HL-60/S4 treated with phorbol 12-myristate 13-acetate at 8.2 ng/mL for 4 days and 3 days (cell line): ENCODE data around the gene CEACAM16.

Source experiments
- in situ Hi-C: fragments of 300-500 bp; cut with MboI; formaldehyde crosslinking; loops from 2 replicates; pipeline ENCODE4 v1.15.0; 2022; ENCODE audit warnings: low sequenced_read_pairs

CEACAM16 gene

DNA sequence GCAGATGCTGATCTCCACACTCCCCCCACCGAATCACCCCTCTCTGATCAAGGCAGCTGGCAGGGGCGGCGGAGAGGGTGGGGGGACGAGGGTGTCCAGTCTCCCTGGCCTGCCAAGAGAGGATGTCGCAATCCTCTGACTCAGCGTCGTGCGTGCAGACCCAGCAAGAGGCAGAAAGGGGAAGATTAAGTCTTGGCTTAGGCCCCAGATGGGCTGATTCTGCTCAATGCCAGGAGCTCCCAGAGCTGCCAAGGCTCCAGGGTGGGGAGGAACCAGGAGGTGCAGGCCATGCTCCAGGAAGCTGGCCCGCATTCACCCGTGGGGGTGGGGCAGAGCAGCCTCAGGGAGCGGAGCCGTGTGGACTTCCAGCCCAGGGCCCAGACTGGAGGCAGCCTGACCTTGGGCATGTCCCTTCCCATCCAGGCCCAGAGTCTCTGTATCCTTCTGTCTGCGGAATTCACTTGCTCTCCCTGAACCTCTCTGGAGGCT, 42.9 kb downstream of the CEACAM16 start:
- in situ Hi-C loops: no loop called here

DNA sequence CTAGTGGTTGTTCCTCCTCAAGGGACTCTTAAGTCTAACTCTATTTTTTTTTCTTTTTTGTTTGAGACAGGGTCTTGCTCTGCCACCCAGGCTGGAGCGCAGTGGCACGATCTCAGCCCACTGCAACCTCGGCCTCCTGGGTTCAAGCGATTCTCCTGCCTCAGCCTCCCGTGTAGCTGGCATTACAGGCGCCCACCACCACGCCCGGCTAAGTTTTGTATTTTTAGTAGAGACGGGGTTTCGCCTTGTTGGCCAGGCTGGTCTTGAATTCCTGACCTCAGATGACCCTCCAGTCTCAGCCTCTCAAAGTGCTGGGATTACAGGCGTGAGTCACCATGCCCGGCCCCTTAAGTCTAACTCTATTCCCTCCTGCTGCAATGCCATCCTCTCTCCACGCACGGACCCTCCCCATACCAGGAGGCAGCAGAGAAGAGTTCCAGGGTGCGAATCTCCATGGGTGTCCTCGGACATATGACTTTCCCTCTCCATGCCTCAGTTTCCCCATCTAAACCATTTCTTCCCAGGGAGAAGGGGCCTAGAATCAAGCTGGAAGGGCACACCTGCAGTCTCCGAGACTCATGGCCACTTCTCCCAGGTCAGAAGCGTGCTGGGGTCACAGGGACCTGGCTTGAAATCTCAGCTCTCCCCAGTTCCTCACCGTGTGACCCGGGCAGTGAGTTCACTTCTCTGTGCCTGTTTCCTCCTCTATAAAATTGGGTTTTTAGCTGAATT, 43.5 kb downstream of the CEACAM16 start:
- in situ Hi-C loops: no loop called here

DNA sequence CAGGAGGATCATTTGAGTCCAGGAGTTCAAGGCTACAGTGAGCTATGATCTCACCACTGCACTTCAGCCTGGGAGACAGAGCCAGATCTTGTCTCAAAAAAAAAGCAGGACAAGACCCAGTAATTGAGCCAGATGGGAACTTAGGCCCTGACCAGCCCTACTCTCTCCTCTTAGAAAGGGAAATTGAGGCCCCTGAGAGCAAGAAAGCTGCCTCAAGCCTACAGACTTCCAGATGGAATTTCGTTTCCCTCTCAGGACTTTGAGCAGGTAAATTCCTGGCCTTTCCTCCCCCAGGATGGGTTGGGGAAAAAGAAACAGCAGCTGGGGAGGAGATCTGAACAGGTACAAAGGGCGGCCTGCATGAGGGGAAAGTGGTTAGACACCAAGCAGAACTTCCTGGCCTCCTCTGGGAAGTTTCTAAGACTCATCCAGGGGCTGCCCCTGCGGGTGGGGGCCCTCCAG, 46.0 kb downstream of the CEACAM16 start:
- in situ Hi-C loops: no loop called here

DNA sequence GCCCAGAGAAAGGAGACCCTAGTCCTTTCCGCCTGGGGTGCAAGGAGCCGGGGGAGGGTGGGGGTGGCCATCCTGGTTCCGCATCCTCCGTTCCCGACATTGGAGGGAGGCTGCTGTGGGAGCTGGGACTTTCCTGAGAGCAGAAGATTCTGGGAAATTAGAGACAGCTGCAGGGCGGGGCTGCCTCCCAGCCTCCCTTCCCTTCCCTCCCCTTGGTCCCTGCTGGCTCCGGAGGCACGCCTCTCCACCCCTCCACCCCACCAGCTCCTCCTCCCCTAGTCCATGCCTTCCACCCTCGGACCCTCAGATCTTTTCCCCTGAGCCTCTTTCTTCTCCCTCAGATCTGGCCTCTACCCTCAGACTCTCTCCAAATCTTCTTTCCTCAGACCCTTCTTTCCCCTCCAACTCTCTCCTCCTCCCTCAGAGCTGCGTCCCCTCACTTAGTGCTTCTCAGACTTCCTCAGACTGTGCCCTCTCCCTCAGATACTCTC, 46.4 kb downstream of the CEACAM16 start:
- in situ Hi-C loops: no loop called here

DNA sequence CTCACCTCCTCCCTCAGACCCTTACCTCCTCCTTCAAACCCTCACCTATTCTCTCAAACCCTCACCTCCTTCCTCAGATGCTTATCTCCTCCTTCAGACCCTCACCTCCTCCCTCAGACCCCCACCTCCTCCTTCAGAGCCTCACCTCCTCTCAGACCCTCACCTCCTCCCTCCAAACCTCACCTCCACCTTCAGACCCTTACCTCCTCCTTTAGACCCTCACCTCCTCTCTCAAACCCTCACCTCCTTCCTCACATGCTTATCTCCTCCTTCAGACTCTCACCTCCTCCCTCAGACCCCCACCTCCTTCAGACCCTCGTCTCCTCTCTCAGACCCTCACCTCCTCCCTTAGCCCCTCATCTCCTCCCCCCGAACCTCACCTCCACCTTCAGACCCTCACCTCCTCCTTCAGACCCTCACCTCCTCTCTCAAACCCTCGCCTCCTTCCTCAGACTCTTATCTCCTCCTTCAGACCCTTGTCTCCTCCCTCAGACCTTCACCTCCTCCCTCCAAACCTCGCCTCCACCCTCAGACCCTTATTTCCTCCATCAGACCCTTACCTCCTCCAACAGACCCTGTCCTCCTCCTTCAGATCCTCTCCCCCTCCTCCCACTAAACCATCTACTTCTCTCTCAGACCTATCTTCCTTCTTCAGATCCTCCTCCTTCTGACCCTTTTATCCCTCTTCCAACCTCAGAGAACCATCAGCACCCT, 47.1 kb downstream of the CEACAM16 start:
- in situ Hi-C loops: no loop called here

DNA sequence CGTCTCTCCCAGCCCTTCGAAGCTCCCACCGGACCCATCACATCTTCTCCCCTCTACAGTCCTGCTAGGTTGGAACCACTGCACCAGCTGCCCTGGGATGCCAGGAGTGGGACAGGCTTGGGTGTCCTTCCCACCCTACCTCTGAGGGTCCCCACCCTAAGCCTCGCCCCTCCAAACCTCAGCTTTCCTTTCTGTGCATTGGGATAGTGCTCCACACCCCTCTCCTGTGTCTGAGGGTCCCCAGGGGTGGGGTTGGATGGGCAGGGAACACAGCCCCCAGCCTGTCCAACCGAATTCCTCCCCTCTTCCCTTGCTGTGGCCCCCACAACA, 47.6 kb downstream of the CEACAM16 start:
- in situ Hi-C loops: no loop called here

DNA sequence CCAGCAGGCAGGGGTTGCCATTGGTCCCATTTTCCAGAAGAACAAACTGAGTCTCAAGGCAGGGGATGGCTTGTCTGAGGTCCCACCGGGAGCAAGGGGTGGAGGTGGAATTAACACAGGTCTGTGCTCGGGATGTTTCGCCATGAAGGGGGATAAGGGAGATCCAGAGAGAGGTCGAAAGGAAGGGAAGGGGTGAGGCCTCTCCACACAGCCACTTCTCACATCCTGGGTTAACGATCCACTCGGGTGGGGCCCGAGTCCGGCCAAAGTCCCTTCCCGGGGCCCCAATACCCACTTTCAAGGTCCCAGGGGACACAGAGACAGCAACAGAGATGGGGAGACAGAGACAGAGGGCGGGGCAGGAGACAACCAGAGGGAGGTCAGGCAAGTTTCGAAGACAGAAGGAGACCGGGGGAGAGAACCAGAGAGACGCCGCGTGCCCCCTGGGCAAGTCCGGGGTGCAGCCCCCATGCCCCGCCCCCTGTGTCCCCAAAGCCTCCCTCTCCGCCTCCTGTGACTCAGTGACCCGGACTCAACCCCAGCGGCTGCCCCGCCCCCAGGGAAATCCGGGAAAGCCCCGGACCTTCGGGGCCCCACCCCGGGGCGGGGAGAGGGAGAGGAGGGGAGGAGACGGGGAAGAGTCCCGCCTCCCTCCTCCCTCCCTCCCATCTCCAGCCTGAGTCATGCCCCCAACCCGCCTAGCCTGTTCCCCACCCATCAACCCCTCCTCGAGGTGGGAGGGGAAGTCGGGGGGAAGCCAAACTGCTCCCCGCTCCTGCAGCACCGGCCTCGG, 48.2 kb downstream of the CEACAM16 start:
- in situ Hi-C loops: no loop called here

DNA sequence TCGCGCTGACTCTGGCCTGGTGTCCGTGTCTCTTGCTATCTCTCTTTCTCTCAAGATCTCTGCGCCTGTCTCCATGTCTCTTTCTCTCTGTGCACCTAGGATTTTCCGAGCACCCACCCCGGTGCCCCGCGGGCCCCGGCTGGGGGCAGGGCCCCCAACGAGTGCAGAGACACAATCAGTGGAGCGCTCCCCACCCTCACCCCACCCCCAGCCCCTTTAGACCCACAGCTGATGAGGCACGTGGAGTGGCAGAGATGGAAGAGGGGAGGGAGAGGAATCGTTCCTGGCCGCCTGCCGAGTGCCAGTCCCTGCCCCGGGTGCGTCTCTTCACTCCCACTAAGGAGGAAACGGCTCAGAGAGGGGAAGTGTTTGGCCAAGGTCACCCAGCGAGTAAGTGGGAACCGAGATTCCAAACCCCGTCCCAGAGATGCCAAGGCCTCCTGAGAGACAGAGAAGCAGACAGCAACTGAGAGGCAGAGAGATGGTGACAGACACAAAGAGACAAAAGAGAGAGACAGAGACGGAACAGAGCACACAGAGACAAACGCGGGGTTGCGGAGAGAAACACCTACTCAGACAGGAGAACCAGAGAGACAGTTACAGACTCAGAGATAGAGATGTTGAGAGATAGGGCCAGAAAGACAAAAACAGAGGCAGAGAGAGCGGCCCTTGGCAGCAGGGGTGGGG, 48.9 kb downstream of the CEACAM16 start:
- in situ Hi-C loops: no loop called here

DNA sequence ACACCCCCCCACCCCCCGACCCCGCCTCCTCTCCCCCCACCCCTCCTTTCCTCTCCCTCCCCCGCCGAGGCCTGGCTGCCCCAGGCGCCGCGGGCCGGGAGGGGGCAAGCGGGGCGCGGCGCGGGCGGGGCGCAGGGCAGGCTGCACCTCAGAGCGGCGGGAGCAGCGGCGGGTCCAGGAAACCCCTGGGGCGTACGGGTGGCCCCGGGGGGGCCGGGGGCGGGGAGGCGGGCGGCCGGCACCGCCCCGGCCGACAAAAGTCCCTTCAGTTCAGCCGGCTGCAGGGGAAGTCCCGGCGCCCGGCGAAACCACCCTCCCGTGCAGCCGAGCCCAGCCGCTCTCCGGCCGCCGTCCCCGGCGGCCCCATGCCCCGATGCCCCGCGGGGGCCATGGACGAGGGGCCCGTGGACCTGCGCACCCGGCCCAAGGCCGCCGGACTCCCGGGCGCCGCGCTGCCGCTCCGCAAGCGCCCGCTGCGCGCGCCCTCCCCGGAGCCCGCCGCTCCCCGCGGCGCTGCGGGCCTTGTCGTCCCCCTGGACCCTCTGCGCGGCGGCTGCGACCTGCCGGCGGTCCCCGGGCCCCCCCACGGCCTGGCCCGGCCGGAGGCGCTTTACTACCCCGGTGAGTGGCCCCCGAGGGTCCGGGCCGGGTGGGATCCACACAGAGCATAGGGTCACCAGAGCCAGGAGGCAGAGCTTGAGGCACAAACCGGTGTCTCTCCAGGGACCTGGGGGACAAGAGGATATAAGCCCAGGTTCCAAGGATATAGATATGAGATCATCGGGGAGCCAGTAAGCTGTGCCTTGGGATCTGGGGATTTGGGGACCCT, 49.7 kb downstream of the CEACAM16 start, which contains the start of gene BCL3:
Gene BCL3, plus strand, starts transcription at position 283 of the 829 bp plus-strand sequence. Its CDS starts 83 bp downstream, at position 366.
- in situ Hi-C loops: no loop called here

DNA sequence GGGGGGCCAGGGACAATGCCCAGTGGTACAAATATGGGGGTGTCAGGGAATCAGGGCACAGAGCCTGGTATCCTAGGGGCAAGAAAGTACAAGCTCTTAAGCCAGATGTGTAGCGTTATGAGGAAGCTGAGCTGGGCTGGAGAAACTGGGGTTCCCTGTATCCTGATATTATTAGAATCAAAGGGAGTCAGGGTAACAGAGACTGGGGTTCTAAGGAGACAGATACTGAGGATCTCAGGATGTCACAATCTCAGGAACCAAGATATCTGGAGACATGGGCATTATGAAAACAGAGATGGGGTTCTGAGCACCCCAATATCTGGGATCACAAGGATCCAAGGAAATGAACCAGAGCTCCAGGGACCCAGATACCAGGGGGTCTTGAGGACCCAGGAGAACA, 50.3 kb downstream of the CEACAM16 start:
- in situ Hi-C loops: no loop called here

DNA sequence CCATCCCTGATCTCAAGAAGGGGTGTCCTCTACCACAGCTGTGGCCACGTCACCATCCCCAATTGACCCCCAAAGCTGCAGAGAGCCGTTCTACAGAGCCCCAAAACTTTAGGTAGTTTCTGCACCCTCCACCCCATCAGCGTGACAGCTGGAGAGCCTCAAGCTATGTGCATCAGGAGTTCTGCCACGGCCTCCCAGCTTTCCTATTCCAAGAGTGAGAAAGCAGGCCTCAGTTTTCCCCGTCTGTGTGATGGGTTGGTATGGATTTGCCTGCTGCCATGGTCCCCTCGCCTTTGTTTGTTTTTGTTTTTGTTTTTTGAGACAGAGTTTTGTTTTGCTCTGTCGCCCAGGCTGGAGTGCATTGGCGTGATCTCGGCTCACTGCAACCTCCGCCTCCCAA, 51.0 kb downstream of the CEACAM16 start:
- in situ Hi-C loops: no loop called here

DNA sequence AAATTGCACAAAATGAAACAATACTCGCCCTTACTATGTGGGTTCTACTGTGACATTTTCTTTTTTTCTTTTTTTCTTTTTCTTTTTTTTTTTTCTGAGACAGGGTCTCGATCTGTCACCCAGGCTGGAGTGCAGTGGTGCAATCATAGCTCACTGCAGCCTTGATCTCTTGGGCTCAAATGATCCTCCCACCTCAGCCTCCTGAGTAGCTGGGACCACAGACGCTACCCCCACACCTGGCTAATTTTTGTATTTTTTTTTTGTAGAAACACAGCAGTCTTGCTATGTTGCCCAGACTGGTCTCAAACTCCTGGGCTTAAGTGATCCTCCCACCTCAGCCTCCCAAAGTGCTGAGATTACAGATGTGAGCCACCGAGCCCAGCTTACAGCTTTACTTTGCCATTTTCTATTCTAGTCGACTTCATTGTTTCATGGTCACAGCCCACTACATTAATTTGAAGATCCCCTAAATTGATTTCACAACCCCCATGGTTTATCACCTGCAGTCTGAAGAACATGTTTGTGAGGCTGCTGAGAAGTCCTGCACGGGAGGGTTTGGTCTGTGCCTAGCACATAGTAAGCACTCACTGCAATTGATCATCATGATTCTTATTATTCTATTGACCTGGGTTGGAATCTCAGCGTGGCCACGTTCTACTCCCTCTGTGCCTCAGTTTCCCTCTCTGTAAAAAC, 53.3 kb downstream of the CEACAM16 start:
- in situ Hi-C loops: no loop called here

DNA sequence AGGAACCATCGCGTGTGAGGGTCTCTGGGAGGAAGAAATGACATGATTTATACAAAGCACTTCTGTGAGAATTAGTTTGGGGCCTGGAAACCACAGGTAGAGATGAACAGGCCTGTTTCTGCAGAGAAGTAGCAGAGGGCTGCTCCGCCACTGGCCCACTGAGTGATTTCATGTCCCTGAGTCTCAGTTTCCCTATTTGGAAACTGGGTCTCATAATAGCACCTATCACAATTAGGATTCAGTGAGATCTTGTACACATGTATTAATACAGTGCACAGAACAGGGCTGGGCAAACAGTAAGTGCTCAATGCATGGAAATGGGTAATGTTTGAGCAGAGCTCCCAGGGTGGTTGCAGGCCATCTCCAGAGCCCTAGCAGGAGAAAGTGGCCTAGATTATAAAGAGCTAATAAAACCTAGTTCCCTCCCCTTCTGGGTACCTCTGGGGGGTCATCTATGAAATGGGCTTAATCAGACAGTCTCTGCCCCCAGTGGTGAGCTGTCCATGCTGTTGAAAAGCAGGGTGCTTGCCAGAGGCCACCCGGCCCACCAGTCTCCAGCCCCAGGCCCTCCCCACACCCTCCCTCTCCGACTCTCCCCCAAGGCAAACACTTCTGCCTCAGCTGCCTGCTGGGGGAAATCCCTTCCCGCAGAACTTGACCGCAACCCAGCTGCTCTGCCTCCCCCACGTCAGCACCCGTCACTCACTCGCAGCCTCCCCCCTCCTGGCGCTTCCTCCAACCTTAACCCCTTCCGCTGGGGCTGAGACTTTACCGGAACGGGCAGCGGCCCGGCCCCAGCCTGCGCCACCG, 54.1 kb downstream of the CEACAM16 start:
- in situ Hi-C loops: no loop called here

DNA sequence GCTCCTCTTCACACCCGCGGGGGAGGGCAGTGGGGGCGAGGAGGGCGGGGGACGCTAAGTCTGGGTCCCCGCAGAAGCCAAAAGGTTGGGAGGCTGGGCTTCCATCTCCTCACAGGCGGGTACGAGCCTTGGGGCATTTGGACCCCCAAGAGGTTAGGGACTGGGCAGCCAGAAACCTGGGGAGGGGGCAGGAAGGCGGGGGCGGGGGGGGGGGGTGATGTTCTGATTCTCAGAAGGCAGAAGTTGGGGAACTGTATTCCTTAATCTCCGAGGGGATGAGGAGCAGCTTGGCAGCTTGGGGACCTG, 54.6 kb downstream of the CEACAM16 start:
- in situ Hi-C loops: no loop called here

DNA sequence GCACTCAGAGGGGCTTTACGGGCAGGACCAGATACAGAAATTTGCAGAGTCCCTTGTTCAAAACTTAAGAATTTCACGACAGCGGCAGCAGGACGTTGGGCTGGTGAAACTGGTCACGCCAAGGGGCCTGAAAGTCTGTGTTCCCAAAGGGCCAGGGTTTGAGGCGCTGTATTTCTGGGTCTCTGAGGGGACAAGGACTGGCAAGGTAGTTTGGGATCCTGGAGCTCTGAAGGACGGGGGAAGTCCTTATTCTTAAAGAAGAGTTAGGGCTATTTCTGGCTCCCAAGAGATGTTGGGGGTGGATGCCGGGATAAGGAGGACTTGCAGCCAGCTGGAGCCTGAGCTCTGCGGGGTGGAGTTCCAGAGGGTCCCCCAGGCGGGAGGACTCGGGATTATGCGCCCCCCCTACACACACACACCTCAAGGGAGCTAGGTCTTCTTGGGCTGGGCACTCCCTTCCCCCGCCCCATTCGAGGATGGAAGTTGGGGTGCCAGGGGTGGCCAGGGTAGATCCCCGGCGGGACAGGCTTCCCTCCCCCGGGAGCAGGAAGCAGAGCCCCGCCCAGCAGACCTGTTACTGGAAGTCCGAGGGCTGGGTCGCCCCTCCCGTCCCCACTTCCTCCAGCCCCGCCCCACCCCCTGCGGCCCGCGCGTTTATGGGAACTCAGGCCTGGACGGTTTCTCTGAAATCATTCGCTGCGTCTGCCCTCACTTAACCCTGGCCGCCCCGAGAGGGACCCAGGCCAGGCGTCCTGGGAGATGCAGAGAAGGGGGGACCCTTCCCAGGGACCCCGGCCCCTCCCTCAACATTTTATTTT, 55.2 kb downstream of the CEACAM16 start:
- in situ Hi-C loops: no loop called here

DNA sequence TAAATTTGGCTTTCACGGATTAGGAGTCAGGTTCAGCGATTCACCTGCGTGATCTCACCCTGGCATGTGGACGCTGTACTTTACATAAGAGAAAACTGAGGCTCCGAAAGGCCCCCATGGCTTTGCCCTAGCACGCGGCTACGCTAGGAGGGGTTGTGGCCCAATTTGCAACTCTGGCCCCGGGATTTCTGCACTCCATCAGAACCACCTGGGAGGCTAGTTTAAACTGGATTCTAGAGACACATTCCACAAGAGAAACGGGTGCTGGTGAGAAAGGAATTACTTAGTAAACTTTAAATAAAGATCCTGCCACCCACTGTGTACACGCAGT, 55.8 kb downstream of the CEACAM16 start:
- in situ Hi-C loops: no loop called here

DNA sequence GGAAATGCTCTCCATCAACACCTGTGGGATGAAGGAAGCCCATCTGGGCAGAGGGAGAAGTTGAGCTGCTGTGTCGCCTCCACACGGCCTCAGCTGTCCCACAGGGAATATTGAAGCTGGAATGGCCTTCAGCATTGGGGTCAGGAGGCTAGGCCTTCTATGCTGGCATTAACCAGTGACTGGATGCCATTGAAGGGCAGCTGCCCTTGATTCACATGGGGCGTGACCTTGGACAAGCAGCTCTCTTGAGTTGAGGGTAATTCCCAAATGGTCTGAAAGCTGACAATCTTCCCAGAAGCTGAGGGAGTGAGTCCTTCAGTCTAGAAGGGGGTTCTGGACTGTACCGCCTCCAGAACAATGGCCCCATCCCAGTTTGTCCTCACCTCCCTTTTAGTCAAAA, 56.3 kb downstream of the CEACAM16 start:
- in situ Hi-C loops: no loop called here

DNA sequence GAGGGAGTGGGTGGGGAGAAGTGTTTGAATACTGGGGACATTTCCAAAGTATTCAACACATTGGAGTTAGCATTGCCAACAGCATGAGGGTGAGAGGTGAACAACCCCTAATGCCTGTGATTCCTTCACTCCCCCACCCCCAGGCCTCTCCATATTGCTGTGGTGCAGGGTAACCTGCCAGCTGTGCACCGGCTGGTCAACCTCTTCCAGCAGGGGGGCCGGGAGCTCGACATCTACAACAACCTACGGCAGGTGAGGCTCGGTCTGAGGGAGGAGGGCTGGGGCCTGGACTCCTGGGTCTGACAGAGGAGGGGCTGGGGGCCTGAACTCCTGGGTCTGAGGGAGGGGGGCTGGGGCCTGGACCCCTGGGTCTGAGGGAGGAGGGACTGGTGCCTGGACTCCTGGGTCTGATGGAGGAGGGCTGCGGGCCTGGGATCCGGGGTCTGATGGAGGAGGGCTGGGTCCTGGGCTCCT, 57.2 kb downstream of the CEACAM16 start:
- in situ Hi-C loops: no loop called here
